GM04504 (cell line): ENCODE data around the gene KIT.

Experiments used
- DNase-seq: peaks from one replicate; pipeline ENCODE4 v3.0.0-alpha.2; 2012; ENCODE audit warnings: low read depth

The KIT gene

DNA sequence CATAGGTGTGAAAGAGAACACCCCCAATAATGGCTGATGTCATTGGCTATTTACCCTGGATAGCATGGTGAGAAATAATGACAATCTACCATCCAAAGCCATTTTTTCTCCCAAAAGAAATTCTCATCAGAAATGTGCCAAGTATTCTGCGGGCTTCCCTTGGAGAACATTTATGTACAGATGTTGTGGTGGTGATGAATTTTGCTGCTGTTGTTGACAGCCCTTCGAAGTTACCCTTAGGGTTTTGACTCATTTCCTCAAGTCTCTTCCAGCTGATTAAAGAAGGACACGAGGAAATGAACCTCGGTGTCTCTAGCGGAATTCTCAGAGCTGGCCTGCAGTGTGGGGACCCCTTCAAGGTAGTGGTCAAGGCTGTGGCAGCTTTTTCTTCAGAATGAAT lies 3.4 kb downstream of the KIT start:
- DNase-seq, result peak; percentile 86

DNA sequence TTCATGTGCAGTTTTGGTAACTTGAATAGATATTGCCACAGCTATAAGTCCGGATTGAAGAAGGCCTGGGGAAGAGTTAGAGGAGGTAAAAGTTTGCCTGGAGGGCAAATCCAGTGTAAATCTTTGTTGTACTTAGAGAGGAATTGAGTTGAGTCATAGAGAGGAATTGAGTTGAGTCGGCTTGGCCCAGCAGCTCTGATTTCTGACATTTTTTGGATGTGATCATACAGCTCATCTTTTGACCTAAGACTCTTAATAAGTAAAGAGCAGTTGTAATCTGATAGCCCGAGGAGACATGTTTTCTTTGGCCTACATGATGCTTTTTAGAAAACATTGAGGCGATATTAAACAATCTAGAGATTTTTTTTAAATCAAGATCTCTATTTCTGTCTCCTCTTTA lies 3.9 kb downstream of the KIT start:
- peak; percentile 90 for DNase-seq

DNA sequence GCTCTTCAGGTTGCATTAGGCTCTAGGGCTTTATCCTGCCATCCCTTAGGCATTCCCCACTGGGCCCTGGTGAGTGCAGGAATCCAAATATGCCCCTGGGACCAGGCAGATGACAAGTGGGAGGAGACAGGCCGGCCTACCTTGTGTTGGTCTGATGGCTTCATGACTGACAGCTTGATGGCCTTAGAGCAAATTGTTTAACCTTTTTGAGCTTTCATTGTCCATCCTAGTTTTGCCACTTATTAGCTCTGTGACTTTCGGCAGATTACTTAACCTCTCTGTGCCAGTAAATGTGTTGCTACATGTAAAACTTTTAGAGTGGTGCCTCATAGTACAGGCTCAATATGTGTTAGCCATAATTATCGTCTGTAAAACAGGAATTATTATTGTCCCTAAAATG lies 4.4 kb downstream of the KIT start:
- DNase-seq, result no peak

DNA sequence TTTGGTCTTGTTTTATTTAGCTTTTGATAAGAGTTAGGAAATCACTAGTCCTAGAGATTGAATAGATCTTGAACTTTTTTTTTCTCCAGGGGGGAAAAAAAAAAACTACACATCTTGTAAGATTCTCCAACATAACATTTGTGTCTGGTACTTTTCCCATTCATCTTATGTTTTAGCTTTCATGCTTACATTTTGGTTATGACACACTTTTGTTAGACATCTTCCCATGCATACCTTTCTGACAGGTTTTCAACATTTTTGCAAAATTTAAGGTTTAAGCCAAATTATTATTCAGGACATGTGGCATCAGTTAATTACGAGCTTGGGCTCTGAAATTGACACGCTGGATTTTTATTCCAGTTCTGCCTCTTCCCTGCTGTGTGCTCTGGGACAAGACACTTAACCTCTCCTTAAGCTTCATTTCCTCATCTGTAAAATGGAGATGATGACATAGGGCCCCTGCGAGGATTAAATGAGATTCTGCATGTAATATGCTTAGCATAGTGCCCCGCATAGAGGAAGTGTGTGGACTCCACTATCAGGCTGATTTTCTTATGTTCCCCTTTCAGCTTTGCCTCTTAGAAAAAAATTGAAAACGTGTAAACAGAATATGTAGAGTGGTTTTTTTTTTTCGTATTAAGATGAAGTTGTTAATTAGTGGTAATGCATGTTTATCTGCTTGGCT lies 5.3 kb downstream of the KIT start:
- no peak for DNase-seq

DNA sequence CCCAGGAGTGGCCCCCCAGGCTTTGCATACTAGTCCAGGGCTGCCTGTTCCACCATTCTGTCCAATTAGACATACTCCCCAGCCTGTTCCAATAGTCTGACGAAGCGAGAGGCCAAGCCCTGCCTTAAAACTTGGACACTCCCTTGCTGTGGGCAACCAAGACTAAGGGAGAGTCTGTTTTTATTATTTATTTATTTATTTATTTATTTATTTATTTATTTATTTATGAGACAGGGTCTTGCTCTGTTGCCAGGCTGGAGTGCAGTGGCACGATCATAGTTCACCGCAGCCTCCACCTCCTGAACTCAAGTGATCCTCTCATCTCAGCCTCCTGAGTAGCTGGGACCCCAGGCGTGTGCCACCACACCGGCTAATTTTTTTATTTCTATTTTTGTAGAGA lies 6.6 kb downstream of the KIT start:
- no peak for DNase-seq

DNA sequence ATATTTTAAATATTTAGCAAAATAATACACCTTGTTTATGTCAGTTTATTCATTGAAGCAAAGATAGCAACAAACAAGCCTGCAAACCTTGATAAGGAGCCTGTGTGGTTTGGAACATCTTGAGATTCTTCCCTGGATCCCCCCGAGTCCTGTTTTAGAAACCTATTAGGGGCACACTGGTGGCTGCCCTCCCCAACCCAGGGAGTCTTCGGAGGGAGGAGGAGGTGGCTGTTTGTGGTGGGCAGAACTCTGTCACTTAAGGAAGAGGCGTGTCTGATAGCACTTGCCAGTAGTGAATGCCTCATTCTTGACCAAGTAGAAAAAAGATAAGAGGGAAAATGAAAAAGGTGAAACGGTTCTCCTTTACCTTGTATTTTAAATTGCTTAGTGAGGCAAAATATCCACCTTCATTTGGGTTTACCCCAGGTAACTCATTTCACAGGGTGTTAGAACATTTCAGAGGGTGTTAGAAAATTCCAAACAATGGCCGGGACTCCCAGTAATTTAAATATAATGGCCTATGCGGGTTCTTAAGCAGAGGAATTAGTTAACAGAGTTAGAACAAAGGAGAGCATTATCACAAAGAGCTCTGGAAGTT lies 10.4 kb downstream of the KIT start:
- no peak for DNase-seq

DNA sequence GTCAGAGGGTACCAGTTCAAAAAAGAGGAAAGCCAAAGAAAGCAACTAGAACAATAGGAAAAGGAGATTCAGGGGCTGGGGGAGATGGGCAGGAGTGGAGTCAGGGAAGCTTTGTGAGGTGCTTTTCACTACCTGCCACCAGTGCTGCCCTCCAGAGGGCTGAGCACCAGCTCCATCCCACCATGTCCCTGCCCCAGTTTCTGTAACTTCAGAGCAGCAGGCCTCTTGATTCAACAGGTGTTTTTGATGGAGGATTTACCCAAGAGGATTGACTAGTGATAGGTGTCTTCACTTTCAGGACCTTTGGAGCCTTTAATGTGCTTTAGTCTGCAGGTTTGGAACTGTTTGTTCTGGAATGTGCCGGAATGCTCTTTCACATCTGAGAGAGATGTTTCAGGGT lies 12.1 kb downstream of the KIT start:
- no peak for DNase-seq

DNA sequence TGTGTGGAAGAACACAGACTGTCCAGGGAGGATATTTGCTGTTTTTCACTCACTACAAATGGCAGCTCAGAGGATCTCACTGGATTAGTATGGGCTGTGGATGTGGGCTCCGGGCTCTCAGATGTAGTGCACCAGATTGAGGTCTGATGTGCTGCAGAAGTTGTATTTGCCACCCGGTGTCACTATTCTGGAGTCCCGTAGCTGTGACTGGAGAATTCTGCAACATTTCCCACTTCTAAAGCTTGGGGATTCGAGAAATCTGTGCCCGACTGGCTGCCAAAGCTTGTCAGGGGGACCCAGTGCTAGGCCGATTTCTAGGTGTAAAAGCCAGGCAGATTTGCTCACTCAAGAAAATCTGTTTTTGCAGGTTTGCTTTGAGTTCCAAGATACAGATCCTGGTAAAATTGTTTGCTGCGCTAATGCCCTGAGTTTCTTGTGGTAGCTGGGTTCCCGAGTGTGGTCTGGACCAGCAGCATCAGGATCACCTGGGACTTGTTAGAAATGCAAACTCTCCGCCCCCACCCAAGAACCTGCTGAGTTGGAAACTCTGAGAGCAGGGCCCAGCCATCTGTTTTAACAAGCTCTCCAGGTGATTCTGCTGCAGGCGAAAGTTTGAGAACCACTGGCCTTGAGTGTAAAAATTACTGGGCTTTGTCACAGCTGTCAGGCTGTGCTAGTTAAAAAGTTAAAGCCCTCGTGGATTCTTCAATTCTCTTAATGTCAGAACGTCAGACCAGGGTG lies 18.1 kb downstream of the KIT start:
- DNase-seq, result no peak

DNA sequence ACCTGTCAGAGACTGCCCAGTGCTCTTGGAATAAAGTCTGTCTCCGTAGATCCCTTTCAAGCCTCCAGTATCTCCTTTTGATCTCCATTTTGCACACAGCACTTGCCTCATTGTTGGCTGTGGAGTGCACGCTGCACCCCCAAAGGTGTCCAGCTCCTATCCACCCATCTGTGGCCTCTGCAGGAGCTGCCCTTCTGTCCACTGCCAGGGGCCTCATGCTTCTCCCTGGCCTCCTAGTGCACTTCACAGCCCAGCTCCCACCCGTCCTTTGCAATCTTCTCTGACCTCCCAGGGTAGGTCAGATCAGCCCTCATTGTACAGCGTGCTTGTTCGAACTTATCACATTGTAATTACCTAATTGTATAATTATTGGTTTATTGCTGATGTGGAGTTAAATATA lies 18.9 kb downstream of the KIT start:
- DNase-seq, result no peak

DNA sequence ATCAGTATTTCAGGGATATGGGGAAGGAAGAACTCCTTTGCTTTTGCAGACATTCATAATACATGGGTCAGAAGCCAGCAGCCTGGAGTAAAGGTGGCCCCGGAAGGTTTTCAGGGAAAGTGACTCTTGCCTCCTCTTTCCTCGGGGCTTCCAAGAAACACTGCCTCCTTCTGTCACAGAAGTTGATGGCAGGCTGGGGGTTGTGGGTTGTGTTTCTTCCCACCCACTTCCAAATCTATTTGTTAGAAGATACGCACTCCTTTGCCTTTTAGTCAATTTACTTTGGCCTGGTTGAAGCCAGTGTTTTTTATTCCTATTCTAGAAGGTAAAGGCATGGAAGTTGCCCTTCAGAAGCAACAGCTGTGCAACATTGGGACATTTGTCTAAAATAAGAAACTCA lies 19.7 kb downstream of the KIT start:
- DNase-seq, result no peak

DNA sequence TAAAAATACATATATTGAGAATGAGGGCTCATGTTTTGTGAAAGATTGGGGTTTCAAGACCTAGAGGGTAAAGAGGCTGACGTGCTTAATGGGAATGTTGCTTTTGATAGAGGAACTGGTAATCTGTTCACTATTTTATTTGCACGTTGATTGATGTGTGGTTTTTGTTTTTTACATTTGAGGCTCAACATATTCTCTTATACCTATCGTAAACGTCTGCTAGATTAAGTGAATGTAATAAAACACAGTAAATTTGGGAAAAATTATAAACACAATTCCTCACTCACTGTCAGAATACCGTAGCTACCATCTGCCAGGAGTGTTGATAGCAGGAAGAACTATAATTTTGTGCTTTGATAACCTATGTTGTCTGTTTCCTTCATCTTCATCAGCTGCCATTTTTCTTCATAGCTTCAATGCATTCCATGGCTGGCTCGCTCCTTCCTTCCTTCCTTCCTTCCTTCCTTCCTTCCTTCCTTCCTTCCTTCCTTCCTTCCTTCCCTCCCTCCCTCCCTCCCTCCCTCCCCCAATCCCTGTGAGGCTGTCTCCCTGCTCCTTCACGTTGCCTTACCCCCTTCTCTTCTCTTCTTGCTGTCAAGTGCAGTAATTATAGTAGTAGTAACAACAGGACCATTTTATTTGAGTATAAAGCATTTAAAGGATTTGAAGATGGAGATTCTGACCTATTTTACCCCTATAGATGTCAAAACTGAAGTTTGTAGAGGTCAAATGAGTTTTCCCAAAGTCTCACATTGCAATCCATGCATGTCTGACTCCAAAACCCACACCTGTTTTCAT lies 20.3 kb downstream of the KIT start:
- DNase-seq, result no peak

DNA sequence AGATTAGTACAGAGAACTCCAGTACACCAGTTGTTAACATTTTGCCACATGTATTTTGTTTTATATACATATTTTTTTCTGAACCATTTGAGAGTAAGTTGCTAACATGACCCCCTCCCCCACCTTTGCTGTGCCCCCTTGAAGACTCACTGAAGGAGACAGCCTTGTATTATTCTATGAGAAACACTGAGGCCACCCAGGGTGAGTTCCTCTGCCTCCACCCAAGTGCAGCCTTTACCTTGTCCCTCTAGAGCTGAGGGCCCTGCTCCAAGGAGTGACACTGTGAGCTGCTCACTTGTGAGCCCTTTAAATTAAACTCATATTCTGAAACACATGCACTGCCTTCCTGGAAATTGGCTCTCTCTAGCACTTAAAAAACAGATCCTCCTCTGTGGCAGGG lies 21.1 kb downstream of the KIT start:
- DNase-seq, result no peak

DNA sequence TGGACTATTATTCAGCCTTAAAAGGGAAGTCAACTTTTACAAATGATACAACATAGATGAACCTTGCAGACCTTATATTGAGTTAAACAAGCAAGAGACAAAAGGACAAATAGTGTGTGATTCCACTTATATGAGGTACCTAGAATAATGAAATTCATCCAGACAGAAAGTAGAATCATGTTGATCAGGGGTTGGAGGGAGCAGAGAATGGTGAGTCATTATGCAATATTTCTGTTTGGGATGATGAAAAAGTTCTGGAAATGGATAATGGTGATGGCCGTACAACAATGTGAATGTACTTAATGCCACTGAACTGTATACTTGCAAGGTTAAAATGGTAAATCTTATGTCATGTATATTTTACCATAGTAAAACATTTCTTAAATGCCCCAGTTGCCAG lies 22.1 kb downstream of the KIT start:
- no peak for DNase-seq

DNA sequence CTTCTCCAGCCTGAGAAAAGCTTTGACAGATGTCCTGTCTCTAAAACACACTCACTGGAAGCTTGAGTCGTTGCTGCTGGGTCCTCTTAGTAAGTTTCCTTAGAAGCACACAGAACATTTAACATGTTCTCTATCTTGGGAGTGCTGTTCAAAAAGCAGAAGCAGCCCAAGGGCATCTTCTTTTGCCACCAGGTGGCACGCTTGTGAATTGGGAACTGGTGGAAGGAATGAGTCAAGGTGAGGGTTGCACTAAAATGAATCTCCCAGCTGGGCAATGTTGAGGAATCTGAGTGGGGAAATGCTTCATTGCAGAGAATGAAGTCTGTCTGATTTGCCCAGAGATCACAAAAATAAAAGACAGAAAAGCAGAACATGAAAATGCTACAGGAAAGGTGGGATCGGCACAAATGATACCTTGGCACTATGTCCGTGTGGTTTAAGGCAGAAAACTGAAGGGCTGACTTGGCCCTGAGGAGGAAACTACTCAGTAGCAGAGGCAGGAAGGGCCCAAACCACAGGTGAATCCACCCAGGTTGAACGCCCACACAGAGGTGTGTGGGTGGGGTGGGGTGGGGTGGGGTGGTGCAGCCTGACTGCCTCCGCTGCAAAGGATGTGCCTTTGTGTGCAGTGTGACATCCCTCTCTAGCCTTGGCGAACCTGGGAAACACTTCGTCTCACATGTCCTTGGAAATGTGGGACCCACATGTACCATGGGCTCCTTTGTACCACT lies 26.0 kb downstream of the KIT start:
- DNase-seq, result no peak

DNA sequence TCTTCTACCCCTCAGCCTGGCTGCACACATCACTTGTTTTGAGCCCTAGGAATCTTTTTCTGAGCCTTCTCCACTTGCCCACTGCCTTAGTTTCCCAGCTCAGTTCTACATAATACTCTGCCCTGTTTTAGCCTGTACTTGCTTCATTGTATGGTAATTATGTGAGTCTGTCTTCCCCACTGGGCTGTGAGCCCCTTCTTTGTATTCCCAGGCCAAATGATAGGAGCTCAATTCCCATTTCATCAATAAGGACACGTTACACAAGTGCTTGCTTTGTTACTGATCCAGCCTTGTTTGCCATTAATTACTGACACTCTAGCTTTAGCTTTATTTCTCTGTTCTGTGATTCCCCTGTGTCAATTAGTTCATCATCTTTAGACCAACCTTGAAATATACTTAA lies 28.1 kb downstream of the KIT start:
- DNase-seq, result no peak

DNA sequence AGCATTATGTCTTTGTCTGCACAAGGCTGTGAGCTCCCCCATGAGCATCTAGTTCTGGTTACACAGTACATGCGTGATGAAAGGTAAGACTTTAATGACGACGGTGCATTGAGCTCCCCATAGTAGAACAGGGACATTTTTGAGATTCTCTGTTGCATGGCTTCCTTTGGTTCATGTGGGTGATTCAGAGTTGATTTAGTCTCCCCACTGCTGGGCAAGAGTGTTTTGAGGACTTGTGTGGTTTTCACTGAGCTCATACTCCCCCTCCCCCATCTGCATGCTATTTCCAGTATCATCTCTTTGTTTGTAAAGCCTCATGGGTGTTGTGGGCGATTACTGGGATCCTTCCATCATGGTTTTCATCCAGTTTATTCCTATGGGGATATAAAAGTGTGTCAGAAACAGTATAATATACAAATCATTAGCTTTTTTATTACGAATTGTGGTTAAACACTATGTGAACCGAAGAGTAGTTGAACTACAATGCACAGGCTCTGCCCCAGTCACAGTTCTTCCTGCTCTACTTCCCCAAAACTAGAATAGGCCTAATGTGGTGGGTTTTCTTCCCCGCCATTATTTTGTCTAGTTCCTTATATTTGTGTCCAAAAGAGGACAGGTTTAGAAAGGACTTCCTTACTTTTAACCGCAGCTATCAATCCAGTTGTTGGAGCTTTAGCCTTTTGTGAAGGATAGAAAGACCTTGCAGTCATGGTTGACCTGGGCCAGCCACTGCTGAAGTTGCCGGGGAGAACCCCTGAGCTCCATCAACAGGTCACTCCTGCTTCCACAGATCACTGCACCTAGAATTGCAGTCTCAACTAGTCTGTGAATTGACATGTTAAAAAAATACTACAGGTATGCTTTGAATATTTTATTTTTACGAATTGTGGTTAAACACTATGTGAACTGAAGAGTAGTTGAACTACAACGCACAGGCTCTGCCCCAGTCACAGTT lies 30.4 kb downstream of the KIT start:
- DNase-seq, result no peak

DNA sequence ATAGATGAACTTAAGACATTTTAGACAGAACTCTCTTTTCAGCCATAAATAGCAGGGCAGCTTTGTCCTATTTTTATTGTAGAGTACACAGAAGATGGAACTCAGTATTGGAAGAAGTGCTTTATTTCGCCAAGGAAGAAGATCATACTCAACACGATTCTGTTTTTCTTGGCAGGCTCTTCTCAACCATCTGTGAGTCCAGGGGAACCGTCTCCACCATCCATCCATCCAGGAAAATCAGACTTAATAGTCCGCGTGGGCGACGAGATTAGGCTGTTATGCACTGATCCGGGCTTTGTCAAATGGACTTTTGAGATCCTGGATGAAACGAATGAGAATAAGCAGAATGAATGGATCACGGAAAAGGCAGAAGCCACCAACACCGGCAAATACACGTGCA lies 37.6 kb downstream of the KIT start:
- DNase-seq, result no peak

DNA sequence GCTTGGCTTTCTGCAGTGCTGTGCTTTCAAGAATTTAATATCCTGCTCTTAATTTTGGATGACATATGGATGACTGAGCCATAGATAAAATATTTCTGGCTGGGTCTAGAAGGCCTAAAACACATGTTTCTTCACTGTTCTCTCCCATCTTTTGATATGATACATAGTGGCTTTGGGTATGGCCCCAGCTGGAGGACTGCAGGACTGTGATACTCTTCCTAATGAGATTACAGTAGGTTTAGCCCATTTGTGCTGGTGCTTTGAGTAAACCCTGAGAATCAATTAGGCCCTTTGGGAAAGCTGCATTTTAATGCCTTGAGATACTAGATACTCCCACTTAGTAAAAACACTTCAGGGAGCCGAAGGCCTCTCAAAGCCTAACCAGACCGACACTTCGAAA lies 38.0 kb downstream of the KIT start:
- no peak for DNase-seq

DNA sequence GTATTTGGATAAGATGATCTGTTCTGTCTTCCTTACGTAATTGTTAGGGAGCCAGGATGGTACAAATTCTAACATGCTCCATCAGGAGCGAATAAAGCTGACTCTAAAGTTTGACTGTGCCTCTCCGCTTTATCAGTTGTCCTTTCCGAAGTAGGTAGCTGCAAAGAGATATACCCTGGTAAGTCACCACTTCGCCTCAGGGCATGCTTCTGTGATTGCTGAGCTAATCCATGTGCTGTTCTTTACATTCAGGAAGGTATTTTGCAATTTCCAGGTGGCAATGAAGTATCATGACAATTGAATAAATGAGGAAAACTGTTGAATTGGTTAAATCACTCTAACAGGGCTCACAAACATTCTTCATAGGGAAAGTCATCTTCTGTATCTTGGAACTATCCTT lies 38.9 kb downstream of the KIT start:
- no peak for DNase-seq

DNA sequence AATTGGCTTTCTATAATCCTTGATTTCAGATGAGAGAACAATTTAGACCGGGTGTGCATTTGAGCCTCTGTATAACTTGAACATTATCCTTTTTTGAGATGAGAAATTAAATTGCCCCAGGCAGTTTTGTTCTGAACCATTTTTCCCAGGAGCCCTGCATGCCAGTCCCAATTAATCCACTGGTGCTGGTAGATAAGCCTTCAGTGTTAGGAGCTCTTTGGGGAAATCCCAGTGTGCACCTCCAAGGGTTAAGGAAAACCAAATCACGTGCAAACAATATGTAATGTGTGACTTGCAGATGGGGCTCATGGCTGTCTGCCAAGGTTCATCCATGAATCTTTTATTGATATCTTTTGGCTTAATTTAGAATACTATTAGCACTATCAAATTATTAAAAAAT lies 43.2 kb downstream of the KIT start:
- no peak for DNase-seq

DNA sequence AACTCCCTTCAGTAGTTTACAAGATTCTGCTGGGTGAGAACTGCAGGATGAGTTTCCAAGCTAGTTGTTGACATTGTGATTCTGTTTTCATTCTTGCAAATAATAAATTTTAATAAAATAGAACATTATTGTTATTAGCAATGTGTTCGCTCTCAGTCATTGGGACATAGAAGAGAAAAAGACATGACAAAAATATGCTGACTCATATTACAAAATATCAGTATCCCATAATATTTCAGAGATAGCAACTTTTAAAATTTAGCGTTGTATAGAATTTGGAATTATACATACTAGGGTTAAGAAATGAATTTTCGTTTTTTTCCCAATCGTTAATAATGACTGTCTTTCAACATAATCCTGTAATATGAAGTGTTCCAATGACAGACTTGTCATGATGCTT lies 45.4 kb downstream of the KIT start:
- no peak for DNase-seq
